Naive thymus-derived CD4-positive, alpha-beta T cell (primary cell): ENCODE measurements around the gene LMBR1. TPM values are rescaled to one million over a fixed set of nuclear protein-coding genes. Genes with fewer than 3 reads are reported as not detected.
"Not testable (repeated sequence)": the region's sequence is repeated elsewhere in the genome, so short reads cannot be mapped to it uniquely, and the experiment has no call there.

Source experiments
- ATAC-seq: fragments of 150-1000 bp; cut with Tn5 transposase; 2 replicates; pipeline ENCODE4 v1.10.0; 2021; ENCODE audit warnings: mild to moderate bottlenecking, moderate library complexity
- CTCF ChIA-PET: fragments of 350-600 bp; sonication (Branson Sonifier 250); formaldehyde crosslinking; loops from one replicate; lab custom pipeline; 2021; ENCODE audit warnings: antibody characterized with exemption; lab: Charles Lee
- POLR2A ChIA-PET: fragments of 350-600 bp; sonication (Branson Sonifier 250); formaldehyde crosslinking; loops from one replicate; lab custom pipeline; 2021; ENCODE audit warnings: antibody characterized with exemption, inconsistent platforms; lab: Charles Lee
- DNase-seq, 9 donors: peaks; one replicate each; pipeline versions ENCODE4 v3.0.0 to v3.0.0-alpha.2; 2020 to 2022; ENCODE audit warnings: mixed read lengths in 1 of 9
- H3K27ac ChIP-seq: one replicate; pipeline ENCODE4 v1.7.0; 2013; ENCODE audit warnings: mild to moderate bottlenecking, low read depth, low read length, moderate library complexity
- H3K27me3 ChIP-seq, 2 donors: one replicate each; pipeline ENCODE4 v1.7.0; 2013; ENCODE audit warnings: low read length in 2 of 2, mild to moderate bottlenecking in 2 of 2, moderate library complexity in 2 of 2; ENCODE audit not compliant: control insufficient read depth in 2 of 2, insufficient read depth in 2 of 2
- H3K36me3 ChIP-seq, 3 experiments: 1 replicate in 2 of 3; 2 replicates in 1 of 3; pipeline ENCODE4 v1.7.0; 2013; ENCODE audit warnings: low read length in 3 of 3, mild to moderate bottlenecking in 3 of 3, moderate library complexity in 1 of 3; ENCODE audit not compliant: insufficient read depth in 3 of 3, control insufficient read depth in 2 of 3
- H3K4me1 ChIP-seq, 2 donors: one replicate each; pipeline ENCODE4 v1.7.0; 2013; ENCODE audit warnings: low read length in 2 of 2, mild to moderate bottlenecking in 2 of 2, moderate library complexity in 1 of 2; ENCODE audit not compliant: control insufficient read depth in 2 of 2, insufficient read depth in 2 of 2
- H3K4me3 ChIP-seq: 2 replicates; pipeline ENCODE4 v1.7.0; 2013; ENCODE audit warnings: mild to moderate bottlenecking, low read length
- H3K9me3 ChIP-seq, 3 experiments: 1 replicate in 2 of 3; 2 replicates in 1 of 3; pipeline ENCODE4 v1.7.0; 2013; ENCODE audit warnings: low read length in 3 of 3; ENCODE audit not compliant: control insufficient read depth in 2 of 3
- H3K27ac Mint-ChIP-seq, 9 donors: one replicate each; pipeline ENCODE4 v1.8.0; 2020 to 2022; ENCODE audit warnings: mixed read lengths in 9 of 9, mild to moderate bottlenecking in 8 of 9, moderate library complexity in 5 of 9, inconsistent platforms in 2 of 9
- H3K27me3 Mint-ChIP-seq, 5 donors: one replicate each; pipeline ENCODE4 v1.8.0; 2021 to 2022; ENCODE audit warnings: mixed read lengths in 5 of 5, mild to moderate bottlenecking in 1 of 5
- H3K36me3 Mint-ChIP-seq, 5 donors: one replicate each; pipeline ENCODE4 v1.8.0; 2020 to 2022; ENCODE audit warnings: mixed read lengths in 5 of 5, mild to moderate bottlenecking in 3 of 5, inconsistent platforms in 1 of 5
- H3K4me1 Mint-ChIP-seq, 7 donors: one replicate each; pipeline ENCODE4 v1.8.0; 2020 to 2022; ENCODE audit warnings: mixed read lengths in 7 of 7, mild to moderate bottlenecking in 3 of 7, inconsistent platforms in 1 of 7
- H3K4me3 Mint-ChIP-seq, 10 donors: one replicate each; pipeline ENCODE4 v1.8.0; 2020 to 2022; ENCODE audit warnings: mild to moderate bottlenecking in 10 of 10, mixed read lengths in 10 of 10, moderate library complexity in 6 of 10, inconsistent platforms in 2 of 10
- H3K9me3 Mint-ChIP-seq, 11 donors: one replicate each; pipeline ENCODE4 v1.8.0; 2020 to 2022; ENCODE audit warnings: mixed read lengths in 11 of 11, mild to moderate bottlenecking in 4 of 11, inconsistent platforms in 1 of 11, moderate library complexity in 1 of 11
- intact Hi-C, 2 donors: fragments of 100-400 bp; cut with micrococcal nuclease; formaldehyde crosslinking; loops; one replicate each; pipeline ENCODE4 v1.15.1; 2023
- polyA plus RNA-seq, 2 donors: library from polyadenylated mRNA; unstranded; fragments of 300-500 nt; fragmentation: Illumina TruSeq; gene quantifications; one replicate each; pipeline ENCODE4 v1.2.3, GENCODE V29; 2021
- total RNA-seq, 6 experiments: library from RNA in 5 of 6; stranded (reverse) in 5 of 6; gene quantifications; 1 replicate in 5 of 6; 2 replicates in 1 of 6; pipeline ENCODE4 v1.2.3 and lab custom pipeline; 2021 to 2026

LMBR1 gene
- total and polyA plus RNA-seq, 7 experiments from 2014 or later: 34.5 to 101 (median 63.3) TPM

DNA sequence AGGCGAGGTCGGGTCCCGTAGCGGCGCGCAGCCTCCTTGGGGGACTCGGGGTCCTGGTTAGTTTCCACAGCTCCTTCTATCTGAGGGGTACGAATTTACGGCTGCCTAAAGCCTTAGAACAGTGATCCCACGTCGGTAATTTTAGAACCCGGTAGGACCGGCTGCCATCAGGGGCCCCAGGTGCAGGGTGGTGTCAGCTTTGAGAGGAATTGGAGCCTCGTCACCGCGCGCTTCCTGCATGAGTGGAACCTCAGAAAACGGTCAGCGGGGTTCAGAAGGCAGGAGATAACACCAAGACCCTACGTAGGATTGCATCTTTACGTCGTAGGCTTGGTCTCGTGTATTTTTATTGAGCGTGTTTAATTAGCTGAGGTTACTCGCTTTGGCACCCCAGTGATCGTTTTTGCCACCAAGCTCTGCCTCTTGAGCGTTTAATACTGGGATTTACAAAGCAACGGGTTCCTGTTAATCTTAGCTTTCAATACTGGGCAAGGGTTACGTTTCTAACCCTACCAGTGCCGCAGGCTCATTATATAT lies 252.0 kb downstream of the LMBR1 start:
- intact Hi-C loops: loop anchor here (1.0 to 10.0 kb wide), 14 partner anchors 14 to 1342 kb away; partner anchors contain the start of genes DNAJB6 (in 1 of the 2), LMBR1 (in 1 of the 2), RBM33 (in 1 of the 2) and UBE3C (in 1 of the 2)

DNA sequence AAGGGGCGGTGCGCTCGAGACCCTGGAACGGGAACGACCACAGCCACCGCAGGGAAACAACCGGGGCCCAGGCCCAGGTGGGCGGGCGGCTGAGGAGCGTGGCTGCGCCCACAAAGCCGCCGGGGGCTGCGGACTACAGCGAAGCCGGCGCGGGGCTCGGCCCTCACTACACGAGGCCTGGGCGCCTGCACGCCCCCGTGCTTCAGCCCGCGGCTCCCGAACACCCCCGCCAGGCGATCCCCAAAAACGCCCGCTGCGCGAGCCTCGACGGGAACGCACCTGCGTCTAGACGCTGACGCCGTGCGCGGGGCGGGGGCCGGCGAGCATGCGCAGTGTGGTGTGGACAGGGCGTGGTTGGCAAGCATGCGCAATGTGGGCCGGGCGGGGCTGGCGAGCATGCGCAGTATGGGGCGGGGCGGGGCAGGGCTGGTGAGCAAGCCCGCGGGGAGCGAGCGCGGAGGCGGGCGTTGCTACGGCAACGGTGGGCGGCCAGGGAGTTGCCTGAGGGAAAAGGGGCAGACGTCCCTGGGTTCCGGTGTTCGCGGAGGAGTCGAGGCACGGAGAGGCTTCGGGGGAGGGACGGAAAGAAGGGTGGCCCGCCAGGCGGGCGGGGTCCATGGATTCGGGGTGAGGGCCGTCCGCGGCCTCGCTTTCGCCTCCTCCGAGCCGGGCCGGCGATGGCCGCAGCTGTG lies 252.6 kb downstream of the LMBR1 start, which contains the start of gene RNF32:
TSS of gene RNF32 (plus strand) at position 518 of the 692 bp plus-strand sequence. CDS start 3,104 bp downstream, outside the sequence.
- H3K4me3 ChIP-seq: peak within 1 kb of the TSS; percentile 77
- H3K36me3 Mint-ChIP-seq: peaks cover 3 to 28% (median 6%) of the 10 kb centered on the region in 5 donors
- peak within 1 kb of the TSS in 8 of 9 donors; percentile 50 to 100 (median 84) for H3K27ac Mint-ChIP-seq
- H3K4me1 ChIP-seq: peaks cover 6% of the 10 kb centered on the region in 2 donors
- peak; percentile 72 to 100 (median 81) for DNase-seq
- H3K4me3 Mint-ChIP-seq: peak within 1 kb of the TSS; percentile 78 to 98 (median 87)
- H3K9me3 ChIP-seq: peaks cover 0 to 5% (median 0%) of the 10 kb centered on the region in 3 experiments
- peak within 1 kb of the TSS; percentile 67 for H3K27ac ChIP-seq
- peaks cover 7 to 48% (median 17%) of the 10 kb centered on the region in 7 donors for H3K4me1 Mint-ChIP-seq
- no peaks in the 10 kb centered on the region for H3K27me3 ChIP-seq
- peak; percentile 88 for ATAC-seq
- intact Hi-C loops: loop anchor here (1.0 to 10.0 kb wide), 13 partner anchors 14 to 1342 kb away; partner anchors contain the start of genes DNAJB6 (in 1 of the 2), LMBR1 (in 1 of the 2), RBM33 (in 1 of the 2) and UBE3C (in 1 of the 2)
- ChIA-PET POLR2A (interaction anchor here (0.6 kb wide), 1 partner anchor 94 kb away, joined by 4 read pairs; no protein-coding TSS in a partner anchor), CTCF (no interaction called here)
- peaks cover 12 to 65% (median 42%) of the 10 kb centered on the region in 5 donors for H3K27me3 Mint-ChIP-seq
- no peaks in the 10 kb centered on the region for H3K36me3 ChIP-seq
- peaks cover 0 to 25% (median 8%) of the 10 kb centered on the region in 11 donors for H3K9me3 Mint-ChIP-seq

More for the DNA sequence above, 252.0 kb downstream of the LMBR1 start:
- H3K27ac ChIP-seq: peak overlapping the region; percentile 67
- CTCF ChIA-PET: no interaction called here
- Mint-ChIP-seq H3K9me3 (peaks cover 0 to 25% (median 8%) of the 10 kb centered on the region in 11 donors), H3K4me3 (peak overlapping the region; percentile 78 to 98 (median 87)), H3K27ac (peak overlapping the region in 7 of 9 donors; percentile 26 to 100 (median 79)), H3K27me3 (peaks cover 14 to 65% (median 42%) of the 10 kb centered on the region in 5 donors), H3K36me3 (peaks cover 3 to 25% (median 6%) of the 10 kb centered on the region in 5 donors), H3K4me1 (peaks cover 7 to 46% (median 17%) of the 10 kb centered on the region in 7 donors)
- peak overlapping the region; percentile 77 for H3K4me3 ChIP-seq
- peaks cover 0 to 5% (median 0%) of the 10 kb centered on the region in 3 experiments for H3K9me3 ChIP-seq
- ATAC-seq (peak; percentile 57), DNase-seq (peak in 5 of 9 donors; percentile 20 to 32 (median 29))
- H3K4me1 ChIP-seq: peaks cover 6% of the 10 kb centered on the region in 2 donors
- POLR2A ChIA-PET: interaction anchor here (0.6 kb wide), 1 partner anchor 94 kb away, joined by 4 read pairs; no protein-coding TSS in a partner anchor
- no peaks in the 10 kb centered on the region for H3K27me3 ChIP-seq
- no peaks in the 10 kb centered on the region for H3K36me3 ChIP-seq

DNA sequence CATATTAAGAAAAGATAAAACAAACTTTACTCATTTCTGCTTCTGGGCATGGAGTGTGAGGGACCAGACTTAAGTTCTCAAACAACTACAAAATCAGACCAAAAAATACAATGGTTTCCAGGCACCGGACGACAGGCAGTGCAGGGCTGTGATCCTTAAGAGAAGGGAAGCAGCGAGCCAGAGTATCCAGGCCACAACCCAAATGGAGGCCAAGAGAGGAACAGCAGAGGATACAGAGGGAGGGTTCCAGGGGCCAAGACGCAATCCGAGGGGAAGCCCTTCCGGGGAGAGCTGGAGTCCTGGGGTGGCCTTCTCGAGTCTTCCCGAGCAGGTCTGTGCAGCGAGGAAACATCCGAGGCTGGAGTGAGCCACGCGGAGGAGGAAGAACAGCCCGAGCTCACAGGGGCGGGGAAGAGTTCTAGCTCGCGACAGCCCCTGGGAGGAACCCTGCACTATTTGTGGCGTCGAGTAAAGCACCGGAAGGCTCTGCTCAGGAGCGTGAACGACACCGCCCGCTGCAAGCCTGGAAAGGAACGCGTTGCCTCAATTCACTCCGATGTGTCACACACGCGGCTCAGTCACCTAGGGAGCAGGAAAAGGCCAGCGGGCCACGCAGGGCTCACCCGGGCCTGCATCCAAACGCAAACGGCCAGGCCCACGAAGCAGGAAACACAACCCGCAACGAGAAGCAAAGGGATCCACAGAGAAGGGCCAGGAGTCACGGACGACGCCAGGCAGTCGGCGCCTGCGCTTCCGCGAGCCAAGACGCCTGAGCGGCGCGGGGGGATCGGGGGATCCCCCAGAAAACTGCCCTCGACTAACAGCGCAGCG lies 253.3 kb downstream of the LMBR1 start:
- peaks cover 7 to 49% (median 17%) of the 10 kb centered on the region in 7 donors for H3K4me1 Mint-ChIP-seq
- Histone ChIP-seq H3K36me3 (no peaks in the 10 kb centered on the region), H3K4me3 (peak overlapping the region; percentile 77), H3K27me3 (no peaks in the 10 kb centered on the region), H3K9me3 (peaks cover 0 to 5% (median 0%) of the 10 kb centered on the region in 3 experiments), H3K27ac (no peak overlapping the region), H3K4me1 (peaks cover 6% of the 10 kb centered on the region in 2 donors)
- POLR2A ChIA-PET: interaction anchor here (1.1 kb wide), 1 partner anchor 253 kb away, joined by 3 read pairs; the partner anchor contains the start of gene LMBR1
- peaks cover 0 to 25% (median 8%) of the 10 kb centered on the region in 11 donors for H3K9me3 Mint-ChIP-seq
- H3K27ac Mint-ChIP-seq: peak overlapping the region; percentile 21 to 95 (median 72)
- intact Hi-C loops: loop anchor here (1.0 to 10.0 kb wide), 13 partner anchors 15 to 1341 kb away; partner anchors contain the start of genes DNAJB6 (in 1 of the 2), LMBR1 (in 1 of the 2), RBM33 (in 1 of the 2) and UBE3C (in 1 of the 2)
- CTCF ChIA-PET: no interaction called here
- ATAC-seq: no peak
- peak in 1 of 9 donors; percentile 8 for DNase-seq
- peak overlapping the region; percentile 67 to 98 (median 86) for H3K4me3 Mint-ChIP-seq
- H3K27me3 Mint-ChIP-seq: peaks cover 12 to 62% (median 37%) of the 10 kb centered on the region in 5 donors
- peaks cover 3 to 28% (median 6%) of the 10 kb centered on the region in 5 donors for H3K36me3 Mint-ChIP-seq

DNA sequence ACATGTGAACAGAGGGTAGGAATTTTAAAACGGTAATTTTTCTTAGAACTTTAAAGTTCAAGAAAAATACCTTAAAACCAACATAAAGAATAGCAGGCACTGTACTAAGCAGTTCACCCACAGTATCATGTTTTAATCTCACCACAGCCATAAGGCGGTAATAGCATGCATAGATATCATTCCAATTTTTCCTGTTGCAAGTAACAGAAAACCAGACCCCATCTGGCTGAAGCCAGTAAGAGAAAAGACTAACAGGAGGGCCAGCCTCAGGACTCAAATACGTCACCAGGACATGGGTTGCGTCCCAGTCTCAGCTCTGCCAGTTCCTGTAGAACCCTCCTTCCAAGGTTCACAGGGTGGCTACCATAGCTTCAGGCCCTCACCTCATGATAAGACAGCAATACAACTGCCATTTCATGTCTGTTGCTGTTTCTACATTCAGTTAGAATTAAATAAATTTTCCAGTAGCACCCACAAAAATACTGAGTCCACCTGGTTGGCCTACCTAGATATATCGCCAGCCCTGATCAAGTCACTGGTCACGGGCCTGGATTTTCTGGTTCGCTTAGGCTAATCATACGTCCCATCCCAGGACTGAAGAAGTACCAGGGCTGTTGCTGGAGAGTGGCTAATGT lies 254.4 kb downstream of the LMBR1 start:
- Mint-ChIP-seq H3K36me3 (peaks cover 3 to 34% (median 6%) of the 10 kb centered on the region in 5 donors), H3K4me1 (peaks cover 7 to 53% (median 17%) of the 10 kb centered on the region in 7 donors), H3K27ac (peak overlapping the region in 1 of 9 donors; percentile 95), H3K27me3 (peaks cover 6 to 57% (median 33%) of the 10 kb centered on the region in 5 donors), H3K9me3 (peaks cover 0 to 25% (median 8%) of the 10 kb centered on the region in 11 donors), H3K4me3 (peak overlapping the region in 7 of 10 donors; percentile 39 to 98 (median 86))
- Histone ChIP-seq H3K4me1 (peaks cover 6% of the 10 kb centered on the region in 2 donors), H3K27me3 (no peaks in the 10 kb centered on the region), H3K4me3 (no peak overlapping the region), H3K27ac (no peak overlapping the region), H3K9me3 (peaks cover 0 to 5% (median 0%) of the 10 kb centered on the region in 3 experiments), H3K36me3 (no peaks in the 10 kb centered on the region)
- ChIA-PET CTCF (no interaction called here), POLR2A (interaction anchor here (1.1 kb wide), 1 partner anchor 255 kb away, joined by 3 read pairs; the partner anchor contains the start of gene LMBR1)
- DNase-seq: no peak
- ATAC-seq: no peak
- intact Hi-C loops: no loop called here

DNA sequence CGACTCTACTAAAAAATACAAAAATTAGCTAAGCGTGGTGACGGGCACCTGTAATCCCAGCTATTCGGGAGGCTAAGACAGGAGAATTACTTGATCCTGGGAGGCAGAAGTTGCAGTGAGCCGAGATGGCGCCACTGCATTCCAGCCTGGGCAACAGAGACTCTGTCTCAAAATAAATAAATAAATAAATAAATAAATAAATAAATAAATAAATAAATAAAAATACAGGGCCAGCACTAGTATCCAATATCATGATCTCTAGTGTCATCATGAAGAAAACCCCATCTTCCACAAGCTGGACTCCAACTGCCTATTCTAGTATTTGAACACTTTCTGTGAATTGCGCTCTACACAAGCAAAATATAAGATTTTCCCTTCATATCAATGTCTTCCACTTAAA lies 255.9 kb downstream of the LMBR1 start:
- H3K4me3 ChIP-seq, H3K27ac Mint-ChIP-seq, H3K27me3 ChIP-seq, CTCF ChIA-PET, H3K36me3 ChIP-seq, ATAC-seq, H3K9me3 ChIP-seq, H3K27ac ChIP-seq, DNase-seq, H3K4me1 ChIP-seq, intact Hi-C loops, H3K4me3 Mint-ChIP-seq: not testable (repeated sequence)
- POLR2A ChIA-PET: interaction anchor here (0.6 kb wide), 1 partner anchor 252 kb away, joined by 3 read pairs; no protein-coding TSS in a partner anchor
- Mint-ChIP-seq H3K4me1 (peaks cover 6 to 50% (median 17%) of the 10 kb centered on the region in 7 donors), H3K9me3 (peaks cover 0 to 25% (median 8%) of the 10 kb centered on the region in 11 donors), H3K27me3 (peaks cover 5 to 57% (median 20%) of the 10 kb centered on the region in 5 donors), H3K36me3 (peaks cover 3 to 40% (median 6%) of the 10 kb centered on the region in 5 donors)
